Suprapubic skin (tissue), 4 donors: ENCODE measurements around the gene LMX1A.

Experiments used
- CTCF ChIP-seq, 2 donors: fragments of 200-600 bp in 1 of 2; fragments of 450-650 bp in 1 of 2; sonication (generic) in 1 of 2; IDR thresholded peaks; one replicate each; pipeline ENCODE4 v1.5.1; 2016 to 2019; ENCODE audit warnings: antibody characterized with exemption in 2 of 2, mild to moderate bottlenecking in 1 of 2, moderate library complexity in 1 of 2
- EP300 ChIP-seq: sonication (generic); formaldehyde crosslinking; IDR thresholded peaks from one replicate; pipeline ENCODE4 v1.6.1; 2017; ENCODE audit warnings: antibody characterized with exemption
- POLR2A ChIP-seq, 2 donors: fragments of 450-650 bp; IDR thresholded peaks; one replicate each; pipeline ENCODE4 v1.6.1; 2017; ENCODE audit warnings: antibody characterized with exemption in 2 of 2, mild to moderate bottlenecking in 2 of 2, moderate library complexity in 2 of 2
- POLR2AphosphoS5 ChIP-seq, 3 donors: sonication (generic); formaldehyde crosslinking; IDR thresholded peaks; one replicate each; pipeline ENCODE4 v1.6.1; 2017; ENCODE audit warnings: antibody characterized with exemption in 3 of 3

- TF ChIP-seq POLR2A (IDR thresholded peaks at IDR 0.05) (no peak), CTCF (IDR thresholded peaks at IDR 0.05) (no peak), POLR2AphosphoS5 (IDR thresholded peaks at IDR 0.05) (no peak), EP300 (no peak)
These were observed 167.5 kb downstream of the LMX1A start for GRCh38 chr1:165189011-165189410.
